AG10803 (cell line): Measurements from ENCODE around the gene SHROOM1.
A peak's percentile ranks its signal among the peaks of the same experiment; 100 is the strongest.

Experiments
- DNase-seq: peaks from one replicate; pipeline ENCODE4 v3.0.0; 2010; ENCODE audit warnings: low read depth
- H3K4me3 ChIP-seq: 2 replicates; pipeline ENCODE4 v1.5.1; 2011; ENCODE audit warnings: mild to moderate bottlenecking, low read length, control low read depth
- CTCF ChIP-seq: conservative IDR thresholded peaks from 2 replicates; pipeline ENCODE4 v1.5.1; 2011; ENCODE audit warnings: mild to moderate bottlenecking, low read length, control low read depth, inconsistent platforms

SHROOM1 gene

GRCh38 chr5:132825033-132825833 lies 5.2 kb downstream of the SHROOM1 start:
- no peak for TF ChIP-seq CTCF
- DNase-seq, result no peak
- H3K4me3 ChIP-seq, result no peak overlapping the region

GRCh38 chr5:132824426-132824825 lies 6.0 kb downstream of the SHROOM1 start:
- H3K4me3 ChIP-seq, result no peak overlapping the region
- no peak for TF ChIP-seq CTCF
- no peak for DNase-seq

GRCh38 chr5:132823481-132824050 lies 6.9 kb downstream of the SHROOM1 start:
- no peak for DNase-seq
- TF ChIP-seq CTCF, result no peak
- H3K4me3 ChIP-seq, result no peak overlapping the region

GRCh38 chr5:132822650-132823480 lies 7.6 kb downstream of the SHROOM1 start:
- no peak overlapping the region for H3K4me3 ChIP-seq
- TF ChIP-seq CTCF, result no peak
- no peak for DNase-seq

- no peak for TF ChIP-seq CTCF
- peak; percentile 50 for DNase-seq
- H3K4me3 ChIP-seq, result no peak overlapping the region
These were observed 8.7 kb downstream of the SHROOM1 start for GRCh38 chr5:132821791-132822190.

GRCh38 chr5:132821350-132821749 lies 9.1 kb downstream of the SHROOM1 start:
- no peak for TF ChIP-seq CTCF
- no peak overlapping the region for H3K4me3 ChIP-seq
- no peak for DNase-seq
